OCI-LY1 (cell line): ENCODE results near the gene GPI.

Source experiments
- CTCF ChIP-seq: fragments of 200-600 bp; sonication (generic), shearing (Covaris generic); IDR thresholded peaks from 2 replicates; pipeline ENCODE4 v1.5.1; 2017; ENCODE audit warnings: mild to moderate bottlenecking, antibody characterized with exemption, low read length, moderate library complexity, mixed read lengths
- EZH2 ChIP-seq: fragments of 200-600 bp; sonication (generic), shearing (Covaris generic); IDR thresholded peaks from 2 replicates; pipeline ENCODE4 v1.8.0; 2017; ENCODE audit warnings: borderline replicate concordance, mixed run types, mild to moderate bottlenecking, antibody characterized with exemption, low read length, moderate library complexity, mixed read lengths

GRCh38 chr19:34316741-34317301 is 48.2 kb upstream of the GPI start:
- no peak for TF ChIP-seq CTCF
- TF ChIP-seq EZH2 = no peak
